ENCODE measurements around the gene KIFC3.

DNA sequence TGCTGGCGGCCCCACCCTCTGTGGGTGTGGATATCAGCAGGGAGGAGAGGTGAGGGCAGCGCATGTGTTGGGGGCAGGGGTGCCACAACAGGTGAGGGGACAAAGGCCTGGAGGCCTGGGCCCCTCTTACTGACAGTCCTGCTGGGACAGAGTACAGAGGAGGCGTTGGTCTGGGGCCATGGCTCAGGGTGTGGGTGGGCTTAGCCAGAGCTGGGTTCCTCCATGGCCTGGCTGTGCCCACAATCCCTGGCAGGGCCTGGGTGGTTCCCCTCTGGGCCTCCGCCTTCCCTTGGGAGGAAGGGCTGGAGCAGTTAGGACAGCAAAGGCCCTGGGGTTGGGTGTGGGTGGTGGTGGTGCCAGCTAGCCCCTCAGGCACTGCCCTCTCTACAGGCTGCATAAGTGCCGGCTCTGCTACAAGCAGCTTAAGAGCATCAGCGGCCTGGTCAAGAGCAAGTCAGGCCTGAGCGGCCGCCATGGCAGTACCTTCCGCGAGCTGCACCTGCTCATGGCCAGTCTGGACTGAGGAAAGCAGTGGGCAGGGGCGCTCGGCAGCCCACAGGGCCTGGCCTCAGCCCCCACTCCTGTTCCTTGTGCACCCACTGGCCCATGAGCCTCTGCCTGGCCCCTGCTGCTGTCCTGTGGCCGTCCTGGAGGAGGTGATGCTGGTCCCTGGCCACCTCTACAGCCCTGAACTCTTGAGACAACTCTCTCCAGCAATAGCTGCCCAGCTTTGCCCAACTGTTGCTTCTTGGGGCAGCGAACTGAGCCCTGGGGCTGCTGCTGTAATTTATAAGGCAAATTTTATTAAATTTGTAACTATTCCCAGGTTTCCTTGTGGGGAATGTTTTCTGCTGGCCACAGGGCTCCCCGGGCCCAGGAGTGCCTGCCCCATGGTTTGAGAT, 45.6 kb downstream of the KIFC3 start:
- TF ChIP-seq, protein P1, sequence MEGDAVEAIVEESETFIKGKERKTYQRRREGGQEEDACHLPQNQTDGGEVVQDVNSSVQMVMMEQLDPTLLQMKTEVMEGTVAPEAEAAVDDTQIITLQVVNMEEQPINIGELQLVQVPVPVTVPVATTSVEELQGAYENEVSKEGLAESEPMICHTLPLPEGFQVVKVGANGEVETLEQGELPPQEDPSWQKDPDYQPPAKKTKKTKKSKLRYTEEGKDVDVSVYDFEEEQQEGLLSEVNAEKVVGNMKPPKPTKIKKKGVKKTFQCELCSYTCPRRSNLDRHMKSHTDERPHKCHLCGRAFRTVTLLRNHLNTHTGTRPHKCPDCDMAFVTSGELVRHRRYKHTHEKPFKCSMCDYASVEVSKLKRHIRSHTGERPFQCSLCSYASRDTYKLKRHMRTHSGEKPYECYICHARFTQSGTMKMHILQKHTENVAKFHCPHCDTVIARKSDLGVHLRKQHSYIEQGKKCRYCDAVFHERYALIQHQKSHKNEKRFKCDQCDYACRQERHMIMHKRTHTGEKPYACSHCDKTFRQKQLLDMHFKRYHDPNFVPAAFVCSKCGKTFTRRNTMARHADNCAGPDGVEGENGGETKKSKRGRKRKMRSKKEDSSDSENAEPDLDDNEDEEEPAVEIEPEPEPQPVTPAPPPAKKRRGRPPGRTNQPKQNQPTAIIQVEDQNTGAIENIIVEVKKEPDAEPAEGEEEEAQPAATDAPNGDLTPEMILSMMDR (conservative IDR thresholded peaks at IDR 0.05 in 1 of 2, IDR thresholded peaks at IDR 0.05 in 1 of 2; ENCODE audit: low read depth in 1 of 2, low read length in 2 of 2), result no peak
- TF ChIP-seq EZH2 (IDR thresholded peaks at IDR 0.05; ENCODE audit: low read length, missing control alignments), result no peak
